ENCODE measurements around the gene DMXL2.

Gene DMXL2

DNA sequence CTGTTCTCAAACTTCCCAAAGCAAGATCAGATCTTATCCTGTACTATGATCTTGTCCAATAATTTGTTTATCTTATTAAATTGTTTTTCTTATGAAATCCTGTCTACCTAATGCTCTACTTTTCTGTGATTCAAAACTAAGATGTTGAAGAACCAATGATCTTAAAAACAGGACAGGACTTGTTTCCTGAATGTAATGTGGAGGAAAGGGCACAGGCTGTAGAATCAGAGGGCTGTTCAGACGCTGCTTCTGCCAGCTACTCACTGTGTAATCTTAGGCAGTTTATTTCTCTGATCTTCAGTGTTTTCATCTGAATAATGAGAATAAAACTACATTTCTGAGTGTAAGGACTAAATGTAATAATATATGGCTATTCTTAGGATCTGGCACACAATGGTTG, 20.1 kb upstream of the DMXL2 start:
- Mint-ChIP-seq H3K4me1 (no peaks in the 10 kb centered on the region), H3K36me3 (no peaks in the 10 kb centered on the region), H3K27me3 (peaks cover 10% of the 10 kb centered on the region), H3K4me3 (no peak overlapping the region), H3K27ac (no peak overlapping the region), H3K9me3 (no peaks in the 10 kb centered on the region)
- DNase-seq, result no peak
- CTCF ChIA-PET, result no interaction called here

DNA sequence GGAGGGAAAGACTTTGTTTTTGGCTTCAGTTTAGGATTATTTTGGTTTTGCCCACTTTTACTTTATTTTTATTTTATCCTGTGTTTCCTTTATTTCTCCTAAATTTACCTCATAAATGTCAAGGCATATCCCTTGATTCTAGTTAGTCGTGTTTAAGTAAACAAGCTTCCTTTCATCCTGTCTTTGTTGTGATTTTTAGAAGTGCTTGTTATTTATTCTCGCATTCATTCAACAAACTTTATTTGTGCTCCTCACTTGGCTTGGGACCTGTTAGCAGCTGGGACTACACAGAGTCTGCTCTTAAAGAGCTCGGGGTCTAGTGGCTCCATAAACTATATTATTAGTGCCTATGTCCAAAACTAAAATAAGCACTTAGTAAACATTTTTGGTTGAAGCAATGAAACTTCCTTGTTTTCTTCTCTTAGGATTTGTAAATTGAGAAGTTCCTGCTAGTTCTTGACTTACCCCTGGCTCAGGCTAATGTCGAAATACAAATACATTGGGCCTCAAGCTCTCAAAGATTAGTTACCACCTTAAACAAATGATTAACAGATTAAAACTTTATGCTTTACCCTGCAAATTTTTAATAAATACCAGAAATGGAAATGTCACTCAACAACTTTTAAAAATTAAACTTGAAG, 19.0 kb upstream of the DMXL2 start:
- Mint-ChIP-seq H3K4me3 (no peak overlapping the region), H3K36me3 (no peaks in the 10 kb centered on the region), H3K4me1 (no peaks in the 10 kb centered on the region), H3K27ac (no peak overlapping the region), H3K9me3 (no peaks in the 10 kb centered on the region), H3K27me3 (peaks cover 9% of the 10 kb centered on the region)
- CTCF ChIA-PET, result interaction anchor here (0.9 kb wide), 1 partner anchor 135 kb away, joined by 4 read pairs; no protein-coding TSS in a partner anchor
- no peak for DNase-seq

DNA sequence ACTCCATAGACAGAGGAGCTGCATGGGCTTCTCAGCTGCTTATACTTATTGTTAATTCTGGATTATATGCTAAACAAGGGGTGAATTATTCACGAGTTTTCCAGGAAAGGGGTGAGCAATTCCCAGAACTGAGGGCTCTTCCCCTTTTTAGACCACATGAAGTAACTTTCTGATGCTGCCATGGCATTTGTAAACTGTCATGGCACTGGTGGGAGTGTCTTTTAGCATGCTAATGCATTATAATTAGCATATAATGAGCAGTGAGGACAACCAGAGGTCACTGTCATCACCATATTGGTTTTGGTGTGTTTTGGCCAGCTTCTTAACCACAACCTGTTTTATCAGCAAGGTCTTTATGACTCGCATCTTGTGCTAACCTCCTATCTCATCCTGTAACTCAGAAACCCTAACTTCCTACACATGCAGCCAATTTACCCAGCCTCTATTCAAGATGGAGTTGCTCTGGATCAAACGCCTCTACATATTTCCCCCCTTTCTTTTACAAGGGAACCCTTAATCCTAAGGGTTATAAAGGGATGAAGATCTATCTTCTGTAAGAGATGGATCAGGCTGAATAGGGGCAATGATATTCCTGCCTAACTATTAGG, 12.1 kb upstream of the DMXL2 start:
- no peak overlapping the region for H3K27ac Mint-ChIP-seq

DNA sequence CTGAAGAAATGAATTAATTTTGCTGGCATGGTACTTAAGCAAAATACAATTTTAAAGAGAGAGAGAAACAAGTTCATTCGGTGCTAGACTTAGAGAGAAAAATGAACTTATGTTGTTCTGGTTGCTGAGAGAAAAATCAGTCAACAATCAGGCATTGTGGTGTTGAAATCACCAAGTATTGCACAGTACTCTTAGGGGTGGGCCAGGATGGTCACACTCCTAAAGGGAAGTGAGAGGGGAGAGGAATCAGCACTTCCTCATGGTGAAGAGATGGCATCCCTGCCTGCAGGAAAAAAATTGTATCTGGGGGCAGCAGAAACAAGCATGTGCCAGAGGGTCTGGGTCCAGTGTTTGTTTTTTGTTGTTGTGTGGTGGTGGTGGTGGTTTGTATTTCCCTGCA, 7.0 kb upstream of the DMXL2 start:
- Mint-ChIP-seq H3K36me3 (no peaks in the 10 kb centered on the region), H3K27ac (no peak overlapping the region), H3K4me1 (no peaks in the 10 kb centered on the region), H3K9me3 (no peaks in the 10 kb centered on the region), H3K27me3 (peaks cover 16% of the 10 kb centered on the region), H3K4me3 (no peak overlapping the region)
- CTCF ChIA-PET, result no interaction called here
- DNase-seq, result no peak

More for the DNA sequence above, 12.1 kb upstream of the DMXL2 start:
- Mint-ChIP-seq H3K27me3 (peaks cover 10% of the 10 kb centered on the region), H3K9me3 (no peaks in the 10 kb centered on the region), H3K36me3 (no peaks in the 10 kb centered on the region), H3K4me3 (no peak overlapping the region), H3K4me1 (peaks cover 3% of the 10 kb centered on the region)
- no peak for DNase-seq
- CTCF ChIA-PET, result interaction anchor here (1.7 kb wide), 1 partner anchor 142 kb away, joined by 5 read pairs; no protein-coding TSS in a partner anchor

DNA sequence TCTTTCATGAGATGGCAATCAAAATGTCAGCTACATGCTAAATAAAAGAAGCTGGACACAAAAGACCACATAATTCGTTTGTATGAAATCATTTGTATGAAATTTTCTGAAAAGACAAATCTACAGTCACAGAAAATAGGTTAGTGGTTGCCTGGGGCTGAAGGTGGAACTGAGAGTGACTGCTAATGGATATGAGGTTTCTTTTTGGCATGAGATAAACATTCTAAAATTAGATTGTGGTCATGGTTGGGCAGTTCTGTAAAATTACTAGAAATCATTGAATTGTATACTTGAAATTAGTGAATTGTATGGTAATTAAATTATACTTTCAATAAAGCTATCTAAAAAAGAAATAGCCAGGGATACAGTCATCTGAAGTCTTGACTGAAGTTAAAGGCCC, 2.7 kb upstream of the DMXL2 start:
- Mint-ChIP-seq H3K27me3 (peaks cover 33% of the 10 kb centered on the region), H3K4me1 (peaks cover 19% of the 10 kb centered on the region), H3K27ac (no peak overlapping the region), H3K36me3 (no peaks in the 10 kb centered on the region), H3K9me3 (no peaks in the 10 kb centered on the region), H3K4me3 (no peak overlapping the region)
- no peak for DNase-seq
- CTCF ChIA-PET, result no interaction called here

DNA sequence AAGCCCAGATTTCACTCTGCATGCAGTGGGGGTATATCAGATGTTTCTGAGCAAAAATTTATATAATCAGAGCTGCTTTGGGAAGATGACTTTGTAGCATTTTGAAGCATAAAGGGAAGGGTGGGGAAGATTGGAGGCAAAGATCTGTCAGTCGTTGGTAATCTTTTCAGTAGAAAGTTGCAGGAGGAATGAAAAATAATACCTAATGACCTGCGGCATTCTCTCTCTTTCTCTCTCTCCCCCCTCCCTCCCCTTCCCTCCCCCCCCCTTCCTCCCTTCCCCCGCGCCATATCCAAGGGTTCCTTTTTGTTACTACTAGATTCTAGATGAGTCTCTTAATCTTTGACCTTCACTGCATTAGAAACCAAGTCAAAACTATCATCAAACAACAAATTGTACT, 1.5 kb upstream of the DMXL2 start:
- Mint-ChIP-seq H3K27ac (no peak overlapping the region), H3K27me3 (peaks cover 38% of the 10 kb centered on the region), H3K36me3 (no peaks in the 10 kb centered on the region), H3K9me3 (no peaks in the 10 kb centered on the region), H3K4me3 (no peak overlapping the region), H3K4me1 (peaks cover 19% of the 10 kb centered on the region)
- CTCF ChIA-PET, result no interaction called here
- no peak for DNase-seq

DNA sequence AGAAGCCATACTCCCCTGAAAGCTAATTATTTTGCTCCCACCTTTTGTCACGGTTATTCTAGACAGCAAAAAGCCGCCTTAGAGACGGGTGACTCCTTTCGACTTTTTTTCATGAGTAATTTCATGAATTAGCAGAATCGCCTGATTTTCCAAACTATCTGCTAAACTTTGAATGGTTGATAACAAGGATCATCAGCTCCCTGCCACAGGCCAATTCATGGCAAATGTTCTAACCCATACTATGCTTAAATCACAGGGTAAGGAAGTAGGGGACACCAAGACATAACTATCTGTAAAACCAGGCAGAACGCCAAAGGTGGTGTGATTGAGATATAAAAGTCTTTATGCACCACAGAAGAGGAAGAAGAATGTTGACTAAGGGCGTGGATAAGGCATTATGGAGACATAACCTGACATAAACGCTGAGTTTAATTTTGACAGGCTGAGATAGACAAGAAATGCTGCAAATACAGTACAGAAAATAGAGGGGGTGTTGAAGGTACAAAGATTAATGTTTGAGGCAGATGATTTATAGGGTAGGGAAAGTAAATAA, 891 bp upstream of the DMXL2 start:
- peak overlapping the region; percentile 83 for H3K4me3 Mint-ChIP-seq
- H3K4me1 Mint-ChIP-seq, result peaks cover 19% of the 10 kb centered on the region
- H3K27ac Mint-ChIP-seq, result no peak overlapping the region
- no peaks in the 10 kb centered on the region for H3K9me3 Mint-ChIP-seq
- H3K36me3 Mint-ChIP-seq, result no peaks in the 10 kb centered on the region
- peaks cover 38% of the 10 kb centered on the region for H3K27me3 Mint-ChIP-seq
- DNase-seq, result no peak
- CTCF ChIA-PET, result interaction anchor here (2.2 kb wide), 1 partner anchor 152 kb away, joined by 8 read pairs; no protein-coding TSS in a partner anchor

DNA sequence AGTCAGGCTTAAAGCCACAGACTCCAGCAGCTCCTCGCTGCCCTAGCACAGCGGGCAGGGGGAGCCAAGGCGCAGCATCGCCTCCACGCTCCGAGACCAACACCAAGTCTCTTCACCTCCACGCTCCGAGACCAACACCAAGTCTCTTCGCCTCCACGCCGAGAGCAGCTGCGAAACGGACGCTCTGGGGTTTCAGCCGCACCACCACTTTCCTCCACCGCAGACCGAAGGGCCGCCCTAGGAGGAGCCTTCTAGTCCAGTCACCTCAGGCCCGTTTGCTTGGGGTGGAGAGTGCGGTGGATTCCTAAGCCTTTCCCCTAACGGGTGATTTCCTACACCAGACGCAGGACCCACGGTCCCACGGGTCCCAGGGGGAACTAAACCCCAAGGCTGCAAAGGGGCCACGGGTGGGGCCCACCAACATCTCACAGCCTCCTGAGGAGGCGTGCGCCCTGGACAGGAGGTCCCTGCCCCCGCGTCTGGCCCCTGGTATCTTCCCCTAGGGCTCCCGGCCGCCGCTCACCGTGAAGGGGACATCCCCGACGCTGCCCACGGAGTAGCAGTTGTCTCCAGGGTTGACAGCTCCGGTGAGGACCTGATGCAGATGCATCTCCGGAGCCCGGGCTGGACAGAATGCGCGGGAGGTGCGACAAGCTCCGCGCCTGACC, 501 bp downstream of the DMXL2 start:
- H3K27me3 Mint-ChIP-seq, result peaks cover 38% of the 10 kb centered on the region
- peak; percentile 46 for DNase-seq
- no peaks in the 10 kb centered on the region for H3K9me3 Mint-ChIP-seq
- H3K4me1 Mint-ChIP-seq, result peaks cover 19% of the 10 kb centered on the region
- peak overlapping the region; percentile 83 for H3K4me3 Mint-ChIP-seq
- CTCF ChIA-PET, result interaction anchor here (0.9 to 2.2 kb wide), 4 partner anchors 8 to 155 kb away, joined by 4 to 8 read pairs (median 5); no protein-coding TSS in a partner anchor
- H3K27ac Mint-ChIP-seq, result peak overlapping the region; percentile 7
- no peaks in the 10 kb centered on the region for H3K36me3 Mint-ChIP-seq

DNA sequence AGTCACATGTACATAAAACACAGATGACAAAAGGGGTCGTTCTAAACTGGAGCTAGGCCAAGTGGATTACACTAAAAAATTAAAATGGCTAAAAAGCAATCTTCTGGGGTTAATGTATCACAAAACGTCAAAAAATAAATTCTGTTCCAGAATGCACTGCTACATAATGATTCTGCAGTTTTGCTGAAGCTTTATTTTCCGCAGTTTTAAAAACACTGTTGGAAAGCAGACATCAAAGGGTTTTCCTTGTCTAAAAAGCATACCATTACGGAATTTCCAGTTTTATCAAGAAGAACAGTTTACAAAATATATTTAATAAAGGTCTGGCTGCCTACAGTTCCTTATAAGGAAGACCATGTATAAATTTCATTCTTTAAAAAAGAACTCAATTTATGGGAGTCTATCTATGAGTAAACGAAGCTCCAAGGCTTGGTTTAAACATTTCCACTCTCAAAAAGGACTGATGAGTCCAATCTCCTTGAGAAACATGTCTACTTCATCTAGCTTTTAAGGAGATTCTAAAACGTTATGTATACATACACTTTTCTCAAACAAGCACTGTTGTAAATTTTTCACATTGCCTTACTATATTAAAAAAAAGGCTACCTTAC, 1.3 kb downstream of the DMXL2 start:
- Mint-ChIP-seq H3K4me1 (peaks cover 19% of the 10 kb centered on the region), H3K4me3 (peak overlapping the region; percentile 83), H3K9me3 (no peaks in the 10 kb centered on the region), H3K36me3 (no peaks in the 10 kb centered on the region), H3K27me3 (peaks cover 38% of the 10 kb centered on the region), H3K27ac (no peak overlapping the region)
- CTCF ChIA-PET, result interaction anchor here (1.1 to 2.2 kb wide), 5 partner anchors 10 to 156 kb away, joined by 3 to 8 read pairs (median 4); no protein-coding TSS in a partner anchor
- no peak for DNase-seq

DNA sequence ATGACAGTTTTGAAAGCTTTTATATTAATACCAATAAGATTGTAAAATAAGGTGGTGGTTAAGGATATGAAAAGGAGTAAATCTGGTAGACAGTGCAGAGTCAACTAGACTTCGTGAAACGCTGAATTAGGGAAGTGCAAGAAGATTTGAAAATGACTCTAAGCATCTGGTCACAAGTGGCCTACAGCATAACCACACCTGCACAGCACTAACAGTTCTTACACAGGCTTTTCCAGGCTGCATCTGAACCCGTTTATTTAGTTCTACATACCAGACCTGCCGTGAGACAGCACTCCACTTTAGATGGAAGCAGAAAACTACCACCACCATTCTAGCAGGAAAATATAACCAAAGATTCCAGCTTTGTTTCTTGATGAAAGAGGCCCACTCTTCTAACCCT, 1.9 kb downstream of the DMXL2 start:
- DNase-seq, result no peak
- peaks cover 32% of the 10 kb centered on the region for H3K27me3 Mint-ChIP-seq
- H3K27ac Mint-ChIP-seq, result no peak overlapping the region
- H3K4me1 Mint-ChIP-seq, result peaks cover 19% of the 10 kb centered on the region
- H3K9me3 Mint-ChIP-seq, result no peaks in the 10 kb centered on the region
- no peak overlapping the region for H3K4me3 Mint-ChIP-seq
- peaks cover under 1% of the 10 kb centered on the region for H3K36me3 Mint-ChIP-seq
- CTCF ChIA-PET, result interaction anchor here (1.1 to 1.2 kb wide), 2 partner anchors 84 to 153 kb away, joined by 3 to 4 read pairs; no protein-coding TSS in a partner anchor

DNA sequence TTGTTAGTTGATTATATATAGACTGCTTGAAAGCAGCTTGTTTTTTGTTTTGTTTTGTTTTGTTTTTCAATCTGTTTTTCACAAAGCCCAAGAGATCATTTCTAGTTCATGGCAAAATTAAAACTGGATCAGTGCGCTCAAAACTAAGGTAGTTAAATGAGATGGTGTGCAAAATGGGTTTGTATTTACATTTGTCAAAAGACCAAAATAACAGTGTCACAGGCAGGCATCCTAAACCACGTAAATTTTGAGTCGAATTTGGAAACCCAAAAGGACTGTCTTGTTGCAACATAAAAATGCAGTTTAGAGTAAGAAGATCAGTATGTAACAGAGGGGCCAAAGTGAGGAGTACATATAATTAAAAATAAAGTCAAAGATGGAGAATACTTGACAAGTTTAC, 2.4 kb downstream of the DMXL2 start:
- peaks cover 19% of the 10 kb centered on the region for H3K4me1 Mint-ChIP-seq
- peaks cover 27% of the 10 kb centered on the region for H3K27me3 Mint-ChIP-seq
- DNase-seq, result no peak
- no peaks in the 10 kb centered on the region for H3K9me3 Mint-ChIP-seq
- no peak overlapping the region for H3K27ac Mint-ChIP-seq
- no peak overlapping the region for H3K4me3 Mint-ChIP-seq
- CTCF ChIA-PET, result interaction anchor here (1.1 kb wide), 1 partner anchor 83 kb away, joined by 4 read pairs; no protein-coding TSS in a partner anchor
- H3K36me3 Mint-ChIP-seq, result peaks cover 1% of the 10 kb centered on the region

DNA sequence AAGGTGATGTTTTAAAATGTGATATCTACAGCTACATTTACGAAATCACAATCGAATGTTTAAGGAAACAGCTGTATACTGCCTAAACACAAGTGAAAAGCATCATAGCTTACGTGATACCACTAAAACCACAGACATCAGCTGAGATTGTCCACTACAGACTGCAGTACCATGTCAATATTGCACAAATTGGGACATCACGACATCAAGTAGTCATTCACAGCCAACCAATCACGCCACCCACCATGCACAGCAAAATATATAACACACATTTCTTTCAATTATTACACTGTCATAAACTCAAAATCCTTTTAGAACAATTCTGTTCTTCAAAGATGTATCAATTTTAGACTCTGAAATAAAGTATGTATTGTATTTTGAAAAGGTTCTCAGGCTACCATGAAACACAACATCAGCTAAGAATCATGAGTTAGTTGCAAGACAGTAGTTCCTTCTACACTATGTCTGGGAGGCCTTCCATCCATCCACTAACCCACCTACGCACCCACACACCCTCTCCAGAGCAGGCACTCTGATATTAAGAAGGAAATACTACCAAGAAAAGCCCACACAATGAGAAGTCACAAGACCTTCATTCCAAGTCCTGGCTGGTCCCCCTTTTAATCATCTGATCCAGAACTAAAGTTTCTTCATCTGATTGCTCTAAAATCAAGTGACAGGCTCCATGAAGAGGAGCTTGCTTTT, 3.1 kb downstream of the DMXL2 start:
- no peaks in the 10 kb centered on the region for H3K9me3 Mint-ChIP-seq
- H3K4me3 Mint-ChIP-seq, result no peak overlapping the region
- H3K27ac Mint-ChIP-seq, result no peak overlapping the region
- H3K27me3 Mint-ChIP-seq, result peaks cover 20% of the 10 kb centered on the region
- CTCF ChIA-PET, result interaction anchor here (1.2 kb wide), 1 partner anchor 157 kb away, joined by 3 read pairs; no protein-coding TSS in a partner anchor
- peaks cover 19% of the 10 kb centered on the region for H3K4me1 Mint-ChIP-seq
- peaks cover 1% of the 10 kb centered on the region for H3K36me3 Mint-ChIP-seq
- DNase-seq, result no peak

DNA sequence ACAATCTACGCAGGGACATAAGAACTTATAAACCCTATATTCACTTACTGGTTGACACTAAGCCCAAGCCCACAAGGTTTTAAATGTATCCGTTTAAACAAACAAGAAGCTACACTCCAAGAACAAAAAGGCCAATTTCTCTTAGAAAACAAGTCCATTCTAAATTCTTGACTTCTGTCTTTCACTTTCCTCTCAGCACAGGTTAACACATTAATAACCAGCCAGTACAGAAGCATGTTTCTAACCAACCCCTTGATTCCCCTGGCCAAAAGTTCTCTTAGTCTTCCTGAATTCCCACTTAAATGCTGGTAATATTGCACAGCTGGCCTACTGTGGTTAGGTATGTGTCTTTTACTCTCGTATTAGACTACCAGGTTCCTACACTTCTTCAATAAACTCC, 4.7 kb downstream of the DMXL2 start:
- Mint-ChIP-seq H3K27me3 (peaks cover 17% of the 10 kb centered on the region), H3K4me3 (no peak overlapping the region), H3K27ac (no peak overlapping the region), H3K36me3 (peaks cover 1% of the 10 kb centered on the region), H3K4me1 (peaks cover 11% of the 10 kb centered on the region), H3K9me3 (peaks cover 1% of the 10 kb centered on the region)
- CTCF ChIA-PET, result interaction anchor here (0.9 kb wide), 1 partner anchor 156 kb away, joined by 3 read pairs; no protein-coding TSS in a partner anchor
- DNase-seq, result no peak
